CD14-positive monocyte (primary cell): ENCODE measurements around the gene BAIAP2L2. TPM values are rescaled to one million over a fixed set of nuclear protein-coding genes. Genes with fewer than 3 reads are reported as not detected.
A peak's percentile ranks its signal among the peaks of the same experiment; 100 is the strongest.
"Not testable (repeated sequence)": the region's sequence is repeated elsewhere in the genome, so short reads cannot be mapped to it uniquely, and the experiment has no call there.

Experiments used
- DNase-seq, 3 donors: peaks; one replicate each; pipeline ENCODE4 v3.0.0-alpha.2; 2011 to 2022
- H2AFZ ChIP-seq: 2 replicates; pipeline ENCODE4 v1.6.0; 2012; ENCODE audit warnings: mild to moderate bottlenecking, low read depth, low read length, inconsistent platforms; ENCODE audit not compliant: insufficient read depth, poor library complexity, severe bottlenecking
- H3K27ac ChIP-seq, 2 donors: 1 replicate in 1 of 2; 2 replicates in 1 of 2; pipeline ENCODE4 v1.5.1; 2012 to 2013; ENCODE audit warnings: low read length in 2 of 2, control low read depth in 1 of 2, inconsistent platforms in 1 of 2, low read depth in 1 of 2, mild to moderate bottlenecking in 1 of 2
- H3K27me3 ChIP-seq, 2 donors: one replicate each; pipeline versions ENCODE4 v1.6.0 to v1.6.1; 2011 to 2013; ENCODE audit warnings: low read length in 2 of 2; ENCODE audit not compliant: control insufficient read depth in 2 of 2, insufficient read depth in 2 of 2
- H3K36me3 ChIP-seq, 2 donors: replicated peaks in 1 of 2; 1 replicate in 1 of 2; 2 replicates in 1 of 2; pipeline versions ENCODE4 v1.5.1 to v1.6.1; 2012 to 2013; ENCODE audit warnings: low read length in 2 of 2, control low read depth in 1 of 2, inconsistent platforms in 1 of 2, mild to moderate bottlenecking in 1 of 2; ENCODE audit not compliant: insufficient read depth in 2 of 2, control insufficient read depth in 1 of 2
- H3K4me1 ChIP-seq, 2 donors: 1 replicate in 1 of 2; 2 replicates in 1 of 2; pipeline versions ENCODE4 v1.5.1 to v1.6.1; 2012 to 2013; ENCODE audit warnings: low read length in 2 of 2, control low read depth in 1 of 2, inconsistent platforms in 1 of 2, mild to moderate bottlenecking in 1 of 2, moderate library complexity in 1 of 2; ENCODE audit not compliant: insufficient read depth in 2 of 2, control insufficient read depth in 1 of 2
- H3K4me2 ChIP-seq: replicated peaks from 2 replicates; pipeline ENCODE3; 2012; ENCODE audit warnings: low read length, moderate library complexity, mild to moderate bottlenecking; ENCODE audit not compliant: poor library complexity, severe bottlenecking; ENCODE audit errors: extremely low read depth
- H3K4me3 ChIP-seq, 3 experiments: fragments of 200-600 bp in 1 of 3; sonication (generic) in 1 of 3; replicated peaks in 1 of 3; 1 replicate in 2 of 3; 2 replicates in 1 of 3; pipeline ENCODE4 v1.5.1; 2011 to 2013; ENCODE audit warnings: low read length in 3 of 3, mild to moderate bottlenecking in 3 of 3, control low read depth in 2 of 3, low read depth in 2 of 3, inconsistent platforms in 1 of 3, moderate library complexity in 1 of 3
- H3K79me2 ChIP-seq: 2 replicates; pipeline ENCODE4 v1.6.0; 2012; ENCODE audit warnings: mild to moderate bottlenecking, control low read depth, inconsistent platforms, low read length, moderate library complexity; ENCODE audit not compliant: insufficient read depth
- H3K9ac ChIP-seq: 2 replicates; pipeline ENCODE4 v1.6.0; 2017; ENCODE audit warnings: low read length, mild to moderate bottlenecking; ENCODE audit not compliant: insufficient read depth, poor library complexity, severe bottlenecking
- H3K9me3 ChIP-seq, 2 donors: replicated peaks in 1 of 2; 1 replicate in 1 of 2; 2 replicates in 1 of 2; pipeline versions ENCODE4 v1.5.1 to v1.6.1; 2012 to 2013; ENCODE audit warnings: low read length in 2 of 2, control low read depth in 1 of 2; ENCODE audit not compliant: control insufficient read depth in 1 of 2, insufficient read depth in 1 of 2
- H4K20me1 ChIP-seq: 2 replicates; pipeline ENCODE4 v1.6.0; 2012; ENCODE audit warnings: mild to moderate bottlenecking, low read length, control low read depth, moderate library complexity; ENCODE audit not compliant: insufficient read depth
- H3K27ac Mint-ChIP-seq, 7 donors: one replicate each; pipeline ENCODE4 v1.8.0; 2020; ENCODE audit warnings: mild to moderate bottlenecking in 7 of 7, mixed read lengths in 7 of 7, moderate library complexity in 6 of 7, inconsistent platforms in 2 of 7
- H3K27me3 Mint-ChIP-seq, 3 donors: one replicate each; pipeline ENCODE4 v1.8.0; 2021 to 2022; ENCODE audit warnings: low read depth in 3 of 3, mild to moderate bottlenecking in 3 of 3, mixed read lengths in 3 of 3, moderate library complexity in 3 of 3, inconsistent platforms in 1 of 3
- H3K36me3 Mint-ChIP-seq, 2 donors: one replicate each; pipeline ENCODE4 v1.8.0; 2020; ENCODE audit warnings: mixed read lengths in 2 of 2, inconsistent platforms in 1 of 2, mild to moderate bottlenecking in 1 of 2
- H3K4me1 Mint-ChIP-seq: one replicate; pipeline ENCODE4 v1.8.0; 2020; ENCODE audit warnings: mild to moderate bottlenecking, mixed read lengths
- H3K4me3 Mint-ChIP-seq, 2 donors: one replicate each; pipeline ENCODE4 v1.8.0; 2020; ENCODE audit warnings: mild to moderate bottlenecking in 2 of 2, mixed read lengths in 2 of 2, moderate library complexity in 1 of 2
- H3K9me3 Mint-ChIP-seq, 7 donors: one replicate each; pipeline ENCODE4 v1.8.0; 2020 to 2022; ENCODE audit warnings: mixed read lengths in 7 of 7, mild to moderate bottlenecking in 6 of 7, moderate library complexity in 6 of 7, inconsistent platforms in 2 of 7
- WGBS: methylation state at CpG from one replicate; pipeline ENCODE4 v1.1.5; 2013; ENCODE audit warnings: missing lambda C conversion rate; ENCODE audit not compliant: insufficient coverage; 5-methylcytosine and 5-hydroxymethylcytosine counted together
- intact Hi-C, 2 donors: fragments of 100-400 bp; cut with micrococcal nuclease; formaldehyde crosslinking; loops; one replicate each; pipeline versions ENCODE4 v1.15.0 to v1.15.1; 2023
- polyA plus RNA-seq, 3 donors: library from polyadenylated mRNA; depleted of rRNA in 1 of 3; unstranded in 2 of 3; stranded (reverse) in 1 of 3; fragments of 300-500 nt in 2 of 3; fragments of >200 nt in 1 of 3; fragmentation: Illumina TruSeq in 2 of 3; gene quantifications; 1 replicate in 2 of 3; 2 replicates in 1 of 3; pipeline ENCODE4 v1.2.3, GENCODE V29; 2012 to 2021
- TF ChIP-seq, protein P1 (sequence below): fragments of 200-600 bp; IDR thresholded peaks from one replicate; pipeline ENCODE4 v1.8.0; 2022; ENCODE audit warnings: antibody characterized with exemption, mild to moderate bottlenecking

Gene BAIAP2L2
- polyA plus RNA-seq, 3 donors = 0.11 TPM; not detected in 2

DNA sequence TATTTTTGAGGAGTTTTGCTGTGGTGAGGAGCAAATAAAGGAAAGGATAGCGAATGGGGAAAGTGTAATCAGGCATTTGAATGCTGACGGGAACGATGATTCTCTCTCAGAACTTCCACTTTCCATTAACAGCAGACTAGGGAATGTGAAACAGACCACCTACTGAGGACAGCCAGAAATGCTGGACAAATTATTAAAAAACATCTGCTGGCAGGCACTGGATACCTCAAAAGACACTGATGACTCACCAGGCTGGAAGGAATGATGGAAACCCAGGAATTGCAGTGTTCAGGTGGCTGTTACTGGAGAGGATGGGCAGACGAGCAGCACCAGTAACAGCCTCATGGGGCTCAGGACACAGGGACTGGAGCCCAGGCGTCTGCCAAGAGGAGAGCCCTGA, 37.8 kb upstream of the BAIAP2L2 start:
- H3K4me1 Mint-ChIP-seq = peaks cover 20% of the 10 kb centered on the region
- H3K9me3 ChIP-seq = no peaks in the 10 kb centered on the region
- peaks cover 4 to 6% of the 10 kb centered on the region in 2 donors for H3K36me3 Mint-ChIP-seq
- peak overlapping the region in 6 of 7 donors; percentile 14 to 88 (median 84) for H3K27ac Mint-ChIP-seq
- H3K9me3 Mint-ChIP-seq = peaks cover 0 to 6% (median 0%) of the 10 kb centered on the region in 7 donors
- H3K4me1 ChIP-seq = peaks cover 18 to 19% of the 10 kb centered on the region in 2 donors
- H3K4me3 Mint-ChIP-seq = peak overlapping the region; percentile 66 to 89
- H3K79me2 ChIP-seq = no peaks in the 10 kb centered on the region
- no peaks in the 10 kb centered on the region for H3K27me3 ChIP-seq
- DNase-seq = peak in 2 of 3 donors; percentile 18 to 65
- H3K4me3 ChIP-seq = peak overlapping the region in 2 of 3 experiments; percentile 3 to 59
- peak overlapping the region in 1 of 2 donors; percentile 63 for H3K27ac ChIP-seq
- peak overlapping the region; percentile 72 for H3K4me2 ChIP-seq
- intact Hi-C loops = loop anchor here in 1 of 2 donors (5.0 kb wide), 1 partner anchor 54 kb away; the partner anchor contains the start of gene MAFF
- H3K27me3 Mint-ChIP-seq = peaks cover 2 to 4% (median 2%) of the 10 kb centered on the region in 3 donors
- TF ChIP-seq, protein P1, sequence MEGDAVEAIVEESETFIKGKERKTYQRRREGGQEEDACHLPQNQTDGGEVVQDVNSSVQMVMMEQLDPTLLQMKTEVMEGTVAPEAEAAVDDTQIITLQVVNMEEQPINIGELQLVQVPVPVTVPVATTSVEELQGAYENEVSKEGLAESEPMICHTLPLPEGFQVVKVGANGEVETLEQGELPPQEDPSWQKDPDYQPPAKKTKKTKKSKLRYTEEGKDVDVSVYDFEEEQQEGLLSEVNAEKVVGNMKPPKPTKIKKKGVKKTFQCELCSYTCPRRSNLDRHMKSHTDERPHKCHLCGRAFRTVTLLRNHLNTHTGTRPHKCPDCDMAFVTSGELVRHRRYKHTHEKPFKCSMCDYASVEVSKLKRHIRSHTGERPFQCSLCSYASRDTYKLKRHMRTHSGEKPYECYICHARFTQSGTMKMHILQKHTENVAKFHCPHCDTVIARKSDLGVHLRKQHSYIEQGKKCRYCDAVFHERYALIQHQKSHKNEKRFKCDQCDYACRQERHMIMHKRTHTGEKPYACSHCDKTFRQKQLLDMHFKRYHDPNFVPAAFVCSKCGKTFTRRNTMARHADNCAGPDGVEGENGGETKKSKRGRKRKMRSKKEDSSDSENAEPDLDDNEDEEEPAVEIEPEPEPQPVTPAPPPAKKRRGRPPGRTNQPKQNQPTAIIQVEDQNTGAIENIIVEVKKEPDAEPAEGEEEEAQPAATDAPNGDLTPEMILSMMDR = no peak
- no peak overlapping the region for H2AFZ ChIP-seq
- no peak overlapping the region for H3K9ac ChIP-seq
- WGBS = no CpG with 5 or more reads among the region's 5 CpGs
- H3K36me3 ChIP-seq = no peaks in the 10 kb centered on the region
- H4K20me1 ChIP-seq = no peaks in the 10 kb centered on the region

DNA sequence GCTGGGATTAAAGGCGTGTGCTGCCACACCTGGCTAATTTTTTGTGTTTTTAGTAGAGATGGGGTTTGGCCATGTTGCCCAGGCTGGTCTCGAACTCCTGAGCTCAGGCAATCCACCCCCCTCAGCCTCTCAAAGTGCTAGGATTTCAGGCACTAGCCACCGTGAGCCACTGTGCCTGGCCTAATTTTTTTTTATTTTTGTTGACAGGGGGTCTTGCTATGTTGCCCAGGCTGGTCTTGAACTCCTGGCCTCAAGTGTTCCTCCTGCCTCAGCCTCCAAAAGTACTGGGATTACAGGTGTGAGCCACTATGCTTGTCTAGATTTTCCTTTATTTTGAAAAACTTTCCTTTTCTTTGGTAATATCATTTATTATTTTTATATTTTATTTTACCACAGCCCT, 35.7 kb upstream of the BAIAP2L2 start:
- intact Hi-C loops = loop anchor here in 1 of 2 donors (5.0 kb wide), 1 partner anchor 56 kb away; the partner anchor contains the start of gene MAFF
- H3K4me2 ChIP-seq, H3K27ac Mint-ChIP-seq, H3K4me3 ChIP-seq, H3K79me2 ChIP-seq, H4K20me1 ChIP-seq, H2AFZ ChIP-seq, H3K36me3 Mint-ChIP-seq, DNase-seq, H3K27me3 ChIP-seq, H3K9ac ChIP-seq, H3K27me3 Mint-ChIP-seq, H3K9me3 Mint-ChIP-seq, H3K36me3 ChIP-seq, H3K9me3 ChIP-seq, H3K27ac ChIP-seq, H3K4me3 Mint-ChIP-seq: not testable (repeated sequence)
- peaks cover 20% of the 10 kb centered on the region for H3K4me1 Mint-ChIP-seq
- WGBS = no CpG with 5 or more reads among the region's 3 CpGs
- H3K4me1 ChIP-seq = peaks cover 18 to 19% of the 10 kb centered on the region in 2 donors
